GM19193 (cell line): ENCODE results near the gene FARSA.

Source experiments
- POLR2A ChIP-seq: IDR thresholded peaks from 4 replicates; pipeline ENCODE4 v1.6.1; 2011; ENCODE audit not compliant: insufficient read depth, insufficient read length; ENCODE audit errors: extremely low read depth

The FARSA gene

DNA sequence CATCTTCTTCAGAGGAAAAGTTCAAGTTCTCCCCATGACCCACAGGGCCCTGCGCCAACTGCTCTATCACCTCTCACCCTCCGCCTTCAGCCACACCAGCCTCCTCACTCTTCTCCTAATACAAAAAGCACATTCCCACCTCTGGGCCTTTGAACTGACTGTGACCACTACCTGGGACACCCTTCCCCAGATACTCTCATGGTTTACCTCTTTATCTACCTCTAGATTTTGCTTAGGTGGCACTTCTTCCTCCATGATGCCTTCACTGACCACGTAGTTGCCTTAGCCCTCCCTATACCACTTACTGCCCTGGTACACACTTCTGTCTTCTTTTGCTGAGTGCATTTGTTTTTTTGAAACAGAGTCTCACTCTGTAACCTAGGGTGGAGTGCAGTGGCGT is 10.6 kb downstream of the FARSA start:
- no peak for TF ChIP-seq POLR2A

DNA sequence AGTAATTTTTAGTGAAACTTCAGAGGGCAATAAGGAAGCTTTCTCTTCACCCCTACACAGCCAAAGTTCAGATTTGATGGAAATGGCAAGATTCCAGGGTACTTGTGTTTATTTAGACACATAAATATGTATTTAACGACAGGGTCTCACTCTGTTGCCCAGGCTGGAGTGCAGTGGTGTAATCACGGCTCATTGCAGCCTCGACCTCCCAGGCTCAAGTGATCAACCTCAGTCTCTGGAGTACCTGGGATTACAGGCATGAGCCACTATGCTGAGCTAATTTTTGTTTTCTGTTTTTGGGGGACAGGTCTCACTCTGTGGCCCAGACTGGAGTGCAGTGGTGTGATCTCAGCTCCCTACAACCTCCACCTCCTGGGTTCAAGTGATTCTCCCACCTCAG is 12.5 kb downstream of the FARSA start:
- TF ChIP-seq POLR2A: no peak

DNA sequence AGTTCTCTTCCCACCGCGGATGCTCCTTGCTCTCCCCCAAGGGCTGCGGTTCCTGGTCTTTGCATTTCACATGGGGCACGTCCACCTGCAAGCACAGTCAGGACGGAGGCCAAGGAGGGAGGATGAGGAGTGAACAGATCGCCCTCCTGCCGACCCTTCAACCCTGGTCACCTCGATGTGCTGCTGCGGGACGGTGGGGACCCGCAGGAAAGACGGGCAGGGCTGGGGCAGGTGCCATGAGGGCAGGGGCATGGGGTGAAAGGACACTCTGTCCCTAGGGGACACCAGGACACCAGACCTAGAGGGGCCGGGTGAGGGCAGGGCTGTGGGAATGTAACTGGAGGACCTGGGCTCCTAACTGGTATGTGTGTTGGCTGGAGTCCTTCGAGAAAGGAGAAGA is 15.3 kb downstream of the FARSA start:
- TF ChIP-seq POLR2A: no peak

DNA sequence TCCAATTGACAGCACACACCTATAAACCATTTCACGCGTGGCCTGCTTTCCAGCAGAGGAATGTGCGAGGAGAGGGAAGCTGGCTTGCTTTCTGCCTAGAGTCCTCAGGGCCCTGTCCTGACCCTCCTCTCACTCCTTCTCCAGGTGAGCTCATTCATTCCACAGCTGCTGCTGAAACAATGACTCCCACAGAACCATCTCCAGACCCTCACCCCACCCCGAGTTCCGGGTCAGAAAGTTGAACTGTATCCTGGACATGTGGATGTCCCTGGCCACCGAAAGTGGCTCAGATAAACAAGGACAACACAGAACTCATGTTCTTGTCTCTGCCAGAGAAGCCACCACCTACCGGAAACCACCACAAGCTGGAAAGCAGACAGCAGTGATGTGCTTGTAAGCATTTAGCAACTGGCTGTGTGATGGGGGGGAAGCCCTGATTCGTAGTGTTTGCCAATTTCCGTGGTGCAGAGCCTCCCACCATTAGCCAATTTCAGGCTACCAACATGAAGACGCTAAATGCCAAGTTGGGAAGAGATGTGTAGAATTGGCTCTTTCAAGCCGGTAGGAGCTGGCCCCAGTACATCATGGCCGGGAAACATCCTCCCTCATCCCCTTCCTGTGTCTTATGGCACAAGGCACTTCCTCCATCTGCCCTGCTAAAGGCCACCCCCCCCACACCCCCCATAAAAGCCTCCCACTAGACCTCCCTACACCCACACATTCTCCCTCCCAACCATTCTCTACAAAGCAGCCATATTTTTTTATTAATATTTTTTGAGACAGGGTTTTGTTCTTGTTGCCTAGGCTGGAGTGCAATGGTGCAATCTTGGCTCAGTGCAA is 19.4 kb downstream of the FARSA start:
- TF ChIP-seq POLR2A: no peak

DNA sequence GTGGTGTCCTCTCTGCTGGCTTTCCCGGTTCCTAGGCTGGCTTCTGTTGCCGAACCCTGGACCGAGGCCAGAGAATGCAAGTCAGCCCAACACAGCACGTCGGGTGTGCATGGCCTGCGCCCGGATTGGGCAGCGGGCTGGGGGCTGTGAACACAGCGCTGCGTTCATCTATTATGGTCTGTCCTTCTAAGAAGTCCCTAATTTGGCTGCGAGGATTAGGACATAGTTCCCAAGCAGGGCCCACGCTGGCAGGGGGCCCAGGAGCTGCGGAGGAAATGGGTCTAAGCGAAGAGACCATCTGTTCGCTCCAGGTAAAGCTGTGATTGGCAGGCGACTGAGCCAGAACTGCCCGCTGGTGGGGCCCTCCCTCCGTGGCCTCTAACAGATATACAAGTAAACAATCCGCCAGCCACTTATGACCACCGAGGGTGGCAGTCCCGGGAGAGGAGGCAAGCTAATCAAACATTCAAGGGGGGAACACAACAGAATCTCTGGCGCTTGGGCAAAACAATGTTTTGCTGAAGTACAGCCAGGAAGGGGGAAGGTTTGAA is 20.4 kb downstream of the FARSA start:
- no peak for TF ChIP-seq POLR2A

DNA sequence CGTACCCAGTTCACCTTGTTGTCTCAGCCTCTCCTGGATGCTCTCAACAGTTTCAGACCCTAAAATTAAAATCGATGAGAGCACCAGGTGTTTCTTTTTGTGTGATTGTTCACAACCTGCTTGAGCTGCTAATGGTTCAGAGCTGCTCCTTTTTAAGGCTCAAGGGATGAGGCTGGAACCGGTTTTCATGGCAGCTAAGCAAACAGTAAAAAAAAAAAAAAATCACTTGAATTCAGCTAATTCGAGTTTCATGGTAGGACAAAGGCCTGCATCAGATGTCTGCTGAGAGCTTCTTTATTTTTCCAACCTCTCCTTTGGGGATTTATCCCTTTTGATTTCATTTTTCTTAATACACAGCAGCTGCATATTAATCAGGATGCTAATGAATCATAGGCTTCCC is 20.9 kb downstream of the FARSA start:
- TF ChIP-seq POLR2A: no peak

DNA sequence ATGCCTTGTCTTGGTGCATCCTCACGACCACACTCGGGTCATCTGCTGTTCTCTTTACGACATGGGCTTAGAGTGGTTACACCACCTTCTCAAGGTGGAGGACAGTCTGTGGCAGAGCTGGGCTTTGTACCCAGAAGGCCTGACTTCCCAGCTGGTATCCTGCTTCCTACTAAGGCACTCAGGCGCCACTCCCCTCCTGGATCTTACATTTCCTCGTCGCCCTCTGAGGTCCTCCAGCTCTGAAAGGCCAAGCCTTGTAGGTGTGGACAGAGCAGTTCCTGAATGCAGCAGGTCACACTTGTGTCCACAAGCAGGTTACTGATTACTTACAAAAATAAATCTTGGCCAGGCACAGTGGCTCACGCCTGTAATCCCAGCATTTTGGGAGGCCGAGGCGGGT is 26.3 kb downstream of the FARSA start:
- no peak for TF ChIP-seq POLR2A

DNA sequence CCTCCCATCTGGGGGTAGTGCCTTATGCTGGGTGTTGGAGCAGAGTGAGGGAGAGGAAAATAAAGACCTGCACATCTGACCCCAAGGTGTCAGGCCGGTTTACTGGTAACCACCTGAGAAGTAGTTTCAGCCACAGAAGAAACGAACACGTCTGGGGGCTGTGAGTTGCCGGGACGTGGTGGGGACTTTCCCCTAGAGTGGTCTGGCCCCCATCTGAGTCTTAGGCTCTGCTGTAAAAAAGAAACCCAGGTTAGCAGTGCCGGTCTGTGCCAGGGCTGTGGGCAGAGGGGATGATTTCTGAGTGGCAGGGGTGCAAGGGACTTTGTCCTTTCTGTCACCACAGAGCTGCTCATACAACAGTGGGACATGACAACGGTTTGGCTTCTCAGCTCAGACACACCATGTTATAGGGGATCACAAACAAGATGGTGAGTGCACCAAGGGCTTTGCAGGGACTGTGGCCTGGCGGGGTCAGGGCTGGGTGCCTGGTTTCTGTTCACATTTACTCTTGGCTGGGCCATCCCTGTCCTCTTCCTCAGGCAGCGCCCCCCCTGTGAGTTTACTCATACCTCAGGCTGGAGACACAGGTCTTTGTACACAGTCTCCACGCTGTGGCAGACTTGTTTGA is 33.5 kb downstream of the FARSA start:
- TF ChIP-seq POLR2A: peak; percentile 20

DNA sequence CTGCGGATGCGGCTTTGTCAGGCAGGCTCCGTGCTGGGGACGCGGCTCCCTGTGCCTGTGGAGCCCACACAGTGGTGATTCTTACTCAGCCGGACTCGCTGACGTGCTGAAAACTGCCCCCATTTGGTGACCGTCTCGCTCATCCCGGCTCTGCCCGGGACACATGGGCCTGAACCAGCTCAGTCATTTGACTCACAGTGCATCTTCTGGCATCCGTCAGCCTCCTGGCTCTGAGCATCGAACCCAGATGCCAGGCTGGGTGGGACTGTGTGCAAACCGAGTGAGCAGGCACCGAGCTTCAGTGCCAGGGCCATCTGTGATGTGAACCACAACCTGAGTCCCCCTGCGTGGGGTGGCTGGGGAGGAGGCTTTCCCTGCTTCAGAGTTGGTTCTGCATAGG is 37.1 kb downstream of the FARSA start:
- no peak for TF ChIP-seq POLR2A

DNA sequence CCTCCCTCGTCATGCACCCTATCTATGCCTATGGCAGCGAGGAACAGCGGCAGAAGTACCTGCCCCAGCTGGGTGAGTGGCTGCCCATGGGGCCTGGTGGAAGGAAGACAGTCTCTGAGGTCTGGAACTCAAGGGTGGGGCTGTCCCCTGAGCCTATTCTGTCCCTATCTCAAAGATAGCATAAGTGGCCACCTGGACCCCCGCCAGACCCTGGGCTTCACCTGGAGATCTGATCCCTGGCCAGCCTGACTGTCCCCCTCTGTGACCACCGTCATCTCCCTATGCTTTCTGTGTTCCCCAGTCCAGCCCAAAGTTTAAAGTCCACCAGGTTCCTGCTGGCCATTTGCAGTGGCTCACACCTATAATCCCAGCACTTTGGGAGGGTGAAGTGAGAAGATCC is 39.9 kb downstream of the FARSA start:
- TF ChIP-seq POLR2A: no peak

DNA sequence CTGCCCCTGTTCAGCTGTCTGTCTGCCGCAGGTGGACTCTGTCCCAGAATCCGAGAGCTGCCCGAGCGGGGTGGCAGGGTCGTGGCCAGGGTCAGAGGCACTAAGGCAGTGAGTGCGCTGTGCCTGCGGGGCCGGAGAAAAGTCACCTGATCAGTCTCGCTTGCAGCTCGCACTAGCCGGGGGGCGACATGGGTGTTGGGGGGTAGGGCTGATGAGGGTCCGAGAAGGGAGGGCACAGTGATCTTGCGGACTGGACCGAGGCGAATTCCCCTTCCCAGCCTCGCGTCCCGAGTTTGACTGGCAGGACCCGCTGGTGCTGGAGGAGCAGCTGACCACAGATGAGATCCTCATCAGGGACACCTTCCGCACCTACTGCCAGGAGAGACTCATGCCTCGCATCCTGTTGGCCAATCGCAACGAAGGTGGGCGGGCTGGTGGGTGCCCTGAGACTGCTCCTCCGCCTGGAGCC is 41.9 kb downstream of the FARSA start:
- no peak for TF ChIP-seq POLR2A

DNA sequence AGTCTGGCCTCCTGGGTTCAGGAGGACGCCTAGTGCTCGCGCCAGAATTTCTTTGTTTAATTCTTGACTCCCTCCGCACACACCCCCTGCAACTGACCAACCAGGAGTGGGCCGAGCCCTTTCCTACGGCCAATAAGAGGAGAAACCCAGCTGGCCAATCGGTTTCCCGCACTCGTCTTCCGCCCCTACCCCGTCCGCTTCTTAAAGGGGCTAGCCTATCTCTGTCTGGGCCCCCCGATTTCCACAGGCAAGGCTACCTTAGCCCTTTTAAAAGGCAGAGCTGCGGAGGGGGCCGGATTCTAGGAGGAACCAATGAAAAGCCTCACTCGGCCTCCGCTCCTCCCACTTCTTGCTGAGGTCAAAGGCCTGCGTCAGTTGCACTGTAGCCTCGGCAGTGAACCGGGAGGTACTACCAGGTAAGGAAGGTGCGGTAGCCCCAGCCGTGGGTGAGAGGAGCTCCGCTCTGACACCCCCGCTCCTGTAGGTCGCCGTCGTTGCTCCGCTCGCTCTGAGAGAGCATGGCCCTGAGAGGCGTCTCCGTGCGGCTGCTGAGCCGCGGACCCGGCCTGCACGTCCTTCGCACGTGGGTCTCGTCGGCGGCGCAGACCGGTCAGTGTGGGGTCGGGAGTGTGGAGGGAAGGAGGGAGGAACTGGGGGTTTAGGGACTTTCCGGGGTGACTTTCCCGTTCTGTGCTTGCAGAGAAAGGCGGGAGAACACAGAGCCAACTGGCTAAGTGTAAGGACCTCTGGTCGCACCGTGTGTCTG is 42.5 kb downstream of the FARSA start, which contains the start of gene GCDH:
GCDH (plus strand) TSS at position 374 of the 766 bp plus-strand sequence; CDS start at position 519, 145 bp downstream.
- peak; percentile 85 for TF ChIP-seq POLR2A

DNA sequence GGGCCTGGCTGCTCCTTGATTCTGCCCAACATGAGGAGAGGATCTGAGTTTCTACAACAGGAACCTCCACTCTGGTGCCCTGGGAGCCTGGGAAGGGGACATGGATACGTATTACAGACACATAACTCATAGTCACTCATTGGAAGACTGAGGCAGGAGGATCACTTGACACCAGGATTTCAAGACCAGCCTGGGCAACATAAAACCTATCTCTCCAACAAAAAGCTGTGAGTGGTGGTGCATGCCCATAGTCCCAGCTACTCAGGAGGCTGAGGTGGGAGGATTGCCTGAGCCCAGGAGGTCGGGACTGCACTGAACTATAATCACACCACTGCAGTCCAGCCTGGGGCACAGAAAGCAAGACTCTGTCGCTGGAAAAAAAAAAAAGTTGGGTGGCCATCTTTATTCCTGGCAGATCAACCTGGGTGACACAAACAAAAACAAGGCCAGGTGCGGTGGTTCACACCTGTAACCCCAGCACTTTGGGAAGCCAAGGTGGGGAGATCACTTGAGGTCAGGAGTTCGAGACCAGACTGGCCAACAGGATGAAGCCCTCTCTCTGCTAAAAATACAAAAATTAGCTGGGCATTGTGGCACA is 45.4 kb downstream of the FARSA start:
- TF ChIP-seq POLR2A: no peak

DNA sequence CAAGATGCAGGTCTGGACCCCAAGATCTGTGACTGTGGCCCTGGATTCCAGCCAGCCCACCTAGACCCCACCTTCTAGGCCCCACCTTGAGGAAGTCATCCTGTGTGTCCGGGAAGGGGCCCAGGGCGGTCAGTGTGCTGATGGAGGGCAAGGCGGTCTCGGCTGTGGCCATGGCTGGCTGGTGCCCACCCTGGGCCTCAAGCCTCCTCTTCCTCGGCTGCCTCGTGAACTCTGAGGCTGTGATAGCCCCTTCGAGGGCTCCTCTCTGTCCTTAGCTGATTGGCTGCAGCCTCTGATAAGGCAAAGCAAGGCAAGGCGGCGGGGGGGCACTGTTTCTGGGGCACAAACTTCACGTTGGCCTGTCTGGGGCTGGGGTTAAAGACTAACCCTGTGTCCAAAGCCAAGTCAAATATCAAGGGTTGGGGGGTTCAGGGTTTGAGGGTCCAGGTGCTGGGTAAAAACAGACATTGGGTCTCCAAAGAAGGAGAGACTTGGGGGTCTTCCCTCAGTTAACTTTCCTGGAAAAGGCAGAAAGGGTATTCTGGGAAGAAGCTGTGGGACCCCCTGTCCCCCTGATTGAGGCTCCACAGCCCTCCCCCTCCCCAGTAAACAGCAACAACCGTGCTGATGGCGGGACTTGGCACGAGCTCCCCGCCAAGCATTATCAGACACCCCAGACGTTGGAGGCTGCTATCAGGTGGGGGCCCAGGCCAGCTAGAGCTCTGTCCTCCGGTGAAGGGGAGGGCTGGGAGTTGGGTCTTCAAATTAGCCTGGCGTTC is 46.4 kb downstream of the FARSA start, which contains the start of gene KLF1:
KLF1 (minus strand) TSS at position 233 of the 779 bp plus-strand sequence; CDS start at position 172, 61 bp downstream.
- TF ChIP-seq POLR2A: no peak
